ENCODE data around the gene TNK1.

Gene TNK1

GRCh38 chr17:7423679-7424078 is 42.8 kb downstream of the TNK1 start:
- Histone ChIP-seq H3K4me1 (ENCODE audit: insufficient read depth, low read length, severe bottlenecking) (no peaks in the 10 kb centered on the region), H3K9ac (ENCODE audit: low read length) (no peak overlapping the region), H3K9me2 (ENCODE audit: low read depth, low read length) (no peaks in the 10 kb centered on the region), H4K20me1 (ENCODE audit: insufficient read depth, low read length) (no peaks in the 10 kb centered on the region), H3F3A (ENCODE audit: insufficient read depth, low read length) (no peaks in the 10 kb centered on the region), H3K4me2 (ENCODE audit: low read length) (no peak overlapping the region), H3K4me3 (ENCODE audit: low read depth, low read length, poor library complexity, severe bottlenecking) (no peak overlapping the region), H3K27me3 (ENCODE audit: insufficient read depth, low read length) (peaks cover 8% of the 10 kb centered on the region; the same call in 1 of the 2 replicates), H2AFZ (ENCODE audit: low read length) (no peak overlapping the region), H3K79me2 (ENCODE audit: insufficient read depth, low read length) (no peaks in the 10 kb centered on the region), H3K36me3 (ENCODE audit: insufficient read depth, low read length) (no peaks in the 10 kb centered on the region), H3K9me3 (ENCODE audit: low read length) (no peaks in the 10 kb centered on the region), H3K27ac (ENCODE audit: low read depth, low read length, poor library complexity, severe bottlenecking) (no peak overlapping the region)
- TF ChIP-seq EZH2 (IDR thresholded peaks at IDR 0.05; ENCODE audit: borderline replicate concordance, low read length) (no peak), CTCF (IDR thresholded peaks at IDR 0.05; ENCODE audit: low read length) (no peak)

GRCh38 chr17:7425316-7425715 is 44.4 kb downstream of the TNK1 start, which contains the start of gene SPEM2:
SPEM2 (plus strand) TSS chr17:7425616; CDS start chr17:7425689, 73 bp downstream.
- Histone ChIP-seq H3K9me2 (ENCODE audit: low read depth, low read length) (no peaks in the 10 kb centered on the region), H3K9ac (ENCODE audit: low read length) (no peak within 1 kb of the TSS), H4K20me1 (ENCODE audit: insufficient read depth, low read length) (no peaks in the 10 kb centered on the region), H3K4me2 (ENCODE audit: low read length) (no peak within 1 kb of the TSS), H3K27ac (ENCODE audit: low read depth, low read length, poor library complexity, severe bottlenecking) (no peak within 1 kb of the TSS), H3K4me1 (ENCODE audit: insufficient read depth, low read length, severe bottlenecking) (no peaks in the 10 kb centered on the region), H3K79me2 (ENCODE audit: insufficient read depth, low read length) (no peaks in the 10 kb centered on the region), H2AFZ (ENCODE audit: low read length) (no peak within 1 kb of the TSS), H3K27me3 (ENCODE audit: insufficient read depth, low read length) (no peaks in the 10 kb centered on the region), H3K9me3 (ENCODE audit: low read length) (no peaks in the 10 kb centered on the region), H3K4me3 (ENCODE audit: low read depth, low read length, poor library complexity, severe bottlenecking) (no peak within 1 kb of the TSS), H3F3A (ENCODE audit: insufficient read depth, low read length) (no peaks in the 10 kb centered on the region), H3K36me3 (ENCODE audit: insufficient read depth, low read length) (no peaks in the 10 kb centered on the region)
- TF ChIP-seq EZH2 (IDR thresholded peaks at IDR 0.05; ENCODE audit: borderline replicate concordance, low read length), result no peak
- TF ChIP-seq CTCF (IDR thresholded peaks at IDR 0.05; ENCODE audit: low read length), result no peak

GRCh38 chr17:7425756-7426155 is 44.9 kb downstream of the TNK1 start:
- Histone ChIP-seq H3K36me3 (ENCODE audit: insufficient read depth, low read length) (no peaks in the 10 kb centered on the region), H3K9me3 (ENCODE audit: low read length) (no peaks in the 10 kb centered on the region), H3K4me2 (ENCODE audit: low read length) (no peak overlapping the region), H3K27ac (ENCODE audit: low read depth, low read length, poor library complexity, severe bottlenecking) (no peak overlapping the region), H3K4me1 (ENCODE audit: insufficient read depth, low read length, severe bottlenecking) (no peaks in the 10 kb centered on the region), H3K9me2 (ENCODE audit: low read depth, low read length) (no peaks in the 10 kb centered on the region), H3K27me3 (ENCODE audit: insufficient read depth, low read length) (no peaks in the 10 kb centered on the region), H3K79me2 (ENCODE audit: insufficient read depth, low read length) (no peaks in the 10 kb centered on the region), H3F3A (ENCODE audit: insufficient read depth, low read length) (no peaks in the 10 kb centered on the region), H4K20me1 (ENCODE audit: insufficient read depth, low read length) (no peaks in the 10 kb centered on the region), H3K4me3 (ENCODE audit: low read depth, low read length, poor library complexity, severe bottlenecking) (no peak overlapping the region), H2AFZ (ENCODE audit: low read length) (no peak overlapping the region), H3K9ac (ENCODE audit: low read length) (no peak overlapping the region)
- TF ChIP-seq CTCF (IDR thresholded peaks at IDR 0.05; ENCODE audit: low read length), result no peak
- no peak for TF ChIP-seq EZH2 (IDR thresholded peaks at IDR 0.05; ENCODE audit: borderline replicate concordance, low read length)
